Spleen (tissue), 11 donors: ENCODE results near the gene GLIPR1L2. TPM values are rescaled to one million over a fixed set of nuclear protein-coding genes. Genes with fewer than 3 reads are reported as not detected.

ENCODE experiments used
- DNase-seq: peaks from one replicate; pipeline ENCODE4 v3.0.0-alpha.2; 2020
- H3K27ac ChIP-seq, 8 donors: fragments of 200-600 bp; sonication (generic) in 7 of 8; 1 replicate in 4 of 8; 2 replicates in 4 of 8; pipeline versions ENCODE4 v1.5.0 to v1.8.0; 2016 to 2021; ENCODE audit warnings: inconsistent platforms in 4 of 8, mild to moderate bottlenecking in 4 of 8, moderate library complexity in 1 of 8
- H3K27me3 ChIP-seq, 7 donors: fragments of 200-600 bp; sonication (generic) in 6 of 7; replicated peaks in 1 of 7; 1 replicate in 4 of 7; 2 replicates in 3 of 7; pipeline versions ENCODE4 v1.5.0 to v1.8.0; 2016 to 2021; ENCODE audit warnings: inconsistent platforms in 3 of 7, mild to moderate bottlenecking in 1 of 7
- H3K36me3 ChIP-seq, 6 donors: fragments of 200-600 bp; sonication (generic) in 5 of 6; 1 replicate in 4 of 6; 2 replicates in 2 of 6; pipeline versions ENCODE4 v1.5.0 to v1.8.0; 2016 to 2021; ENCODE audit warnings: inconsistent platforms in 2 of 6
- H3K4me1 ChIP-seq, 6 donors: fragments of 200-600 bp; sonication (generic) in 5 of 6; 1 replicate in 3 of 6; 2 replicates in 3 of 6; pipeline versions ENCODE4 v1.5.0 to v1.8.0; 2016 to 2021; ENCODE audit warnings: inconsistent platforms in 3 of 6
- H3K4me3 ChIP-seq, 8 donors: fragments of 200-600 bp; sonication (generic) in 7 of 8; 1 replicate in 4 of 8; 2 replicates in 4 of 8; pipeline versions ENCODE4 v1.5.0 to v1.8.0; 2016 to 2021; ENCODE audit warnings: inconsistent platforms in 4 of 8, mild to moderate bottlenecking in 4 of 8, moderate library complexity in 2 of 8
- H3K9me3 ChIP-seq, 8 donors: fragments of 200-600 bp; sonication (generic) in 7 of 8; 1 replicate in 4 of 8; 2 replicates in 4 of 8; pipeline versions ENCODE4 v1.5.0 to v1.8.0; 2016 to 2021; ENCODE audit warnings: inconsistent platforms in 4 of 8
- POLR2A ChIP-seq, 3 donors: fragments of 450-650 bp; IDR thresholded peaks; one replicate each; pipeline ENCODE4 v1.5.1; 2017; ENCODE audit warnings: antibody characterized with exemption in 3 of 3, mild to moderate bottlenecking in 1 of 3
- POLR2AphosphoS5 ChIP-seq, 3 donors: sonication (generic); formaldehyde crosslinking; IDR thresholded peaks; one replicate each; pipeline ENCODE4 v1.5.1; 2017; ENCODE audit warnings: antibody characterized with exemption in 3 of 3
- WGBS, 5 donors: extraction: QIAGEN DNeasy Blood & Tissue Kit in 3 of 5; methylation state at CpG; one replicate each; pipeline versions ENCODE4 v1.1.5 to v1.1.7; 2013 to 2018; 5-methylcytosine and 5-hydroxymethylcytosine counted together
- intact Hi-C: fragments of 100-400 bp; cut with DNase I; formaldehyde crosslinking; loops from one replicate; pipeline ENCODE4 v1.15.0; 2023; ENCODE audit warnings: low total_unique reads
- polyA plus RNA-seq, 3 donors: library from polyadenylated mRNA; stranded (reverse); fragments of 200-250 nt; gene quantifications; one replicate each; pipeline ENCODE4 v1.2.1, GENCODE V29; 2013
- total RNA-seq, 7 donors: library from RNA; depleted of rRNA in 3 of 7; stranded (reverse); fragments of >200 nt in 3 of 7; fragmentation: NEBNext Ultra II Directional in 4 of 7; extraction: Animal tissue kit (Norgen Biotek cat#: 25700) in 4 of 7; gene quantifications; one replicate each; pipeline versions ENCODE4 v1.1.0 to v1.2.1, GENCODE V29; 2016 to 2021
- TF ChIP-seq, protein P1 (sequence below), 11 experiments: fragments of 200-600 bp in 7 of 11; fragments of 450-650 bp in 4 of 11; sonication (generic) in 4 of 11; IDR thresholded peaks in 8 of 11; conservative IDR thresholded peaks in 3 of 11; 1 replicate in 7 of 11; 2 replicates in 4 of 11; pipeline versions ENCODE4 v1.4.0 to v1.8.0; 2016 to 2021; ENCODE audit warnings: antibody characterized with exemption in 11 of 11, inconsistent platforms in 4 of 11, mild to moderate bottlenecking in 1 of 11
- donor health status: healthy with polysubstance abuse.
- donor health status: DM: no; HTN: no; CAD: no; lungs with moderate emphysema.
- donor health status: DM: no; HTN: no; CAD: no.
- donor health status: Bipolar disorder and iron deficiency.
- donor health status: healthy.
- donor health status: DM: no; HTN: no; CAD: no.
- donor health status: DM: yes; HTN: yes; CAD: no.

Gene GLIPR1L2
- total and polyA plus RNA-seq, 10 donors: 0.07 to 3.2 (median 0.77) TPM; not detected in 1

DNA sequence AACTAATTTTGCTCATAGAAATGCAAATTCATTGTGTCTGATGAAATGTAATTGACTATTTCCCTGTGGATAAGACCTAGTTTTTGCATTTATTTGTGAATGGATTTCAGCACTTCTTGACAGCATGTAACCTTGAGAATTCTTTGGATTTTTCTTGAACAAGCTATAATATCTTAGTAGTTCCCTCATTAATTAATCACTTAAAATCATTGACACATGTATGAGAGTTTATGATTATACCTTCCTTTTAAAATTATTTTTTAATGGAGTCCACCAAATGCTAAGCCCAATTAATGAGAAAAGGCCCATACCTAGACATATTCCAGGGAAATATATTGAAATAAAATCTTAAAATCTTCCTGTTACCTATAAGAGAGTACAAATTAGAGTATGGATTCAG, 16.8 kb downstream of the GLIPR1L2 start:
- Histone ChIP-seq H3K36me3 (no peaks in the 10 kb centered on the region), H3K4me3 (no peak overlapping the region), H3K27ac (no peak overlapping the region), H3K4me1 (no peaks in the 10 kb centered on the region), H3K9me3 (no peaks in the 10 kb centered on the region), H3K27me3 (no peaks in the 10 kb centered on the region)
- DNase-seq: no peak
- TF ChIP-seq, protein P1, sequence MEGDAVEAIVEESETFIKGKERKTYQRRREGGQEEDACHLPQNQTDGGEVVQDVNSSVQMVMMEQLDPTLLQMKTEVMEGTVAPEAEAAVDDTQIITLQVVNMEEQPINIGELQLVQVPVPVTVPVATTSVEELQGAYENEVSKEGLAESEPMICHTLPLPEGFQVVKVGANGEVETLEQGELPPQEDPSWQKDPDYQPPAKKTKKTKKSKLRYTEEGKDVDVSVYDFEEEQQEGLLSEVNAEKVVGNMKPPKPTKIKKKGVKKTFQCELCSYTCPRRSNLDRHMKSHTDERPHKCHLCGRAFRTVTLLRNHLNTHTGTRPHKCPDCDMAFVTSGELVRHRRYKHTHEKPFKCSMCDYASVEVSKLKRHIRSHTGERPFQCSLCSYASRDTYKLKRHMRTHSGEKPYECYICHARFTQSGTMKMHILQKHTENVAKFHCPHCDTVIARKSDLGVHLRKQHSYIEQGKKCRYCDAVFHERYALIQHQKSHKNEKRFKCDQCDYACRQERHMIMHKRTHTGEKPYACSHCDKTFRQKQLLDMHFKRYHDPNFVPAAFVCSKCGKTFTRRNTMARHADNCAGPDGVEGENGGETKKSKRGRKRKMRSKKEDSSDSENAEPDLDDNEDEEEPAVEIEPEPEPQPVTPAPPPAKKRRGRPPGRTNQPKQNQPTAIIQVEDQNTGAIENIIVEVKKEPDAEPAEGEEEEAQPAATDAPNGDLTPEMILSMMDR (IDR thresholded peaks at IDR 0.05 in 8 of 11, conservative IDR thresholded peaks at IDR 0.05 in 3 of 11): no peak
- TF ChIP-seq POLR2A (IDR thresholded peaks at IDR 0.05) (no peak), POLR2AphosphoS5 (IDR thresholded peaks at IDR 0.05) (no peak)
- intact Hi-C loops: no loop called here

DNA sequence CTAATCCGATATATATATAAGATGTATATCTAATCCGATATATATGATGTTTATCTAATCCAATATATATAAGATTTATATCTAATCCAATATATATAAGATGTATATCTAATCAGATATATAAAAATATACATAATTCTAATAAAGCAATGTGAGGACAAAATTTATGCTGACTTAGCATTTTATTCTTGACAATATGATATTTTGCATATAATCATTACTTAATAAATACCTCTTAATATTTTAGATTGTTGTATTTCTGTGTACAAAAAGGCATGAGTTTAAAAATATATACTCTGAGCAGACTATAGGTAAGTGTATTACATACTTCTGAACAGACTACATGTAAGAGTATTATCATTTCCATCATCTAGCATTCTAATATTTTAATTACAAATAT, 18.9 kb downstream of the GLIPR1L2 start:
- no peaks in the 10 kb centered on the region for H3K9me3 ChIP-seq
- DNase-seq: no peak
- intact Hi-C loops: no loop called here
- TF ChIP-seq, protein P1 (IDR thresholded peaks at IDR 0.05 in 8 of 11, conservative IDR thresholded peaks at IDR 0.05 in 3 of 11): no peak
- TF ChIP-seq POLR2AphosphoS5 (IDR thresholded peaks at IDR 0.05) (no peak), POLR2A (IDR thresholded peaks at IDR 0.05) (no peak)
- H3K4me3 ChIP-seq: no peak overlapping the region
- H3K27me3 ChIP-seq: no peaks in the 10 kb centered on the region
- H3K27ac ChIP-seq: no peak overlapping the region
- WGBS, 5 donors: 91 to 99% (median 95%) methylated on average over 2 of the region's 2 CpGs
- H3K36me3 ChIP-seq: no peaks in the 10 kb centered on the region
- no peaks in the 10 kb centered on the region for H3K4me1 ChIP-seq

DNA sequence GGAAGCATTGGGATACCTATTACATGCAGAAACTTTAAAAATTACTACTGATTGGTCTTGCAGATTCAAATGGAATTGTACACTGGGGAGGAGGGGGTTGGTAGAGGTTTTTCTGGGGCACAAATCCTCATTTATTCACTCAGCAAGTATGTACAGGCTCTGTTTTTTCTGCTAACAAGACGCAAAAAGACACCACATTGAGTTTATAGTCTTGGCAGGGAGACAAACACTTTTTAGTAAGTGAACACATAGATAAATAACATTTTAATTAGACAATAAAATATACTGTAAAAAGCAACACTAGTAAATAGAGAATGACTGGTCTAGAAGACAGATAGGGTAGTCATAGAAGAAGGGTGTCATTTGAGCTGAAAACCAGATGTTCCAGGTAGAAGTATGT, 23.8 kb downstream of the GLIPR1L2 start:
- DNase-seq: no peak
- no peak for TF ChIP-seq POLR2A (IDR thresholded peaks at IDR 0.05)
- TF ChIP-seq POLR2AphosphoS5 (IDR thresholded peaks at IDR 0.05): no peak
- TF ChIP-seq, protein P1 (IDR thresholded peaks at IDR 0.05 in 8 of 11, conservative IDR thresholded peaks at IDR 0.05 in 3 of 11): no peak
- no peak overlapping the region for H3K27ac ChIP-seq
- intact Hi-C loops: no loop called here
- 81 to 91% (median 85%) methylated on average over 1 of the region's 1 CpG for WGBS, 5 donors
- H3K27me3 ChIP-seq: no peaks in the 10 kb centered on the region
- no peak overlapping the region for H3K4me3 ChIP-seq
- H3K4me1 ChIP-seq: no peaks in the 10 kb centered on the region
- peaks cover 0 to 5% (median 0%) of the 10 kb centered on the region in 8 donors for H3K9me3 ChIP-seq
- no peaks in the 10 kb centered on the region for H3K36me3 ChIP-seq

DNA sequence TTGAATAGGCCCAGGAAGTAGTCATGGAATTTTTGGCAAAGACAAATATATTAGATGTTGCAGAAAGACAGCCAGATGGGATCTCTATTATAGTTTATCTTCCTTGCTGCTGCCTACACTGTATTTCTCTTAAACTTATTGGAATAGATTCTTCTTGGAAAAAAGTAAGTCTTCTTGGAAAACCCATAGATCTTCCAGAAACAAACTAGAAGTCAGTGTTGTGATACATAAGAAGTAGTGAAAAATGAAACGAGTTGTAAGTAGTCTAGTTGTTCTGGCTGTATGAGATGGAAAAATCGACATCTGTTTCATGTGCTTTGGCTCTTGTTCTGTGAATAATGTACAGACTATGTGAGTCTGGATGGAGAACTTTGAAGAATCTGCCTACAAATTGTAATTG, 29.0 kb downstream of the GLIPR1L2 start:
- 78 to 92% (median 83%) methylated on average over 2 of the region's 2 CpGs for WGBS, 5 donors
- H3K9me3 ChIP-seq: peaks cover 0 to 5% (median 0%) of the 10 kb centered on the region in 8 donors
- intact Hi-C loops: no loop called here
- no peak overlapping the region for H3K4me3 ChIP-seq
- no peaks in the 10 kb centered on the region for H3K4me1 ChIP-seq
- DNase-seq: no peak
- no peaks in the 10 kb centered on the region for H3K36me3 ChIP-seq
- no peaks in the 10 kb centered on the region for H3K27me3 ChIP-seq
- H3K27ac ChIP-seq: no peak overlapping the region
- TF ChIP-seq POLR2A (IDR thresholded peaks at IDR 0.05) (no peak), POLR2AphosphoS5 (IDR thresholded peaks at IDR 0.05) (no peak)
- TF ChIP-seq, protein P1 (IDR thresholded peaks at IDR 0.05 in 8 of 11, conservative IDR thresholded peaks at IDR 0.05 in 3 of 11): no peak
